ENCODE measurements around the gene DUSP1.

Gene DUSP1

DNA sequence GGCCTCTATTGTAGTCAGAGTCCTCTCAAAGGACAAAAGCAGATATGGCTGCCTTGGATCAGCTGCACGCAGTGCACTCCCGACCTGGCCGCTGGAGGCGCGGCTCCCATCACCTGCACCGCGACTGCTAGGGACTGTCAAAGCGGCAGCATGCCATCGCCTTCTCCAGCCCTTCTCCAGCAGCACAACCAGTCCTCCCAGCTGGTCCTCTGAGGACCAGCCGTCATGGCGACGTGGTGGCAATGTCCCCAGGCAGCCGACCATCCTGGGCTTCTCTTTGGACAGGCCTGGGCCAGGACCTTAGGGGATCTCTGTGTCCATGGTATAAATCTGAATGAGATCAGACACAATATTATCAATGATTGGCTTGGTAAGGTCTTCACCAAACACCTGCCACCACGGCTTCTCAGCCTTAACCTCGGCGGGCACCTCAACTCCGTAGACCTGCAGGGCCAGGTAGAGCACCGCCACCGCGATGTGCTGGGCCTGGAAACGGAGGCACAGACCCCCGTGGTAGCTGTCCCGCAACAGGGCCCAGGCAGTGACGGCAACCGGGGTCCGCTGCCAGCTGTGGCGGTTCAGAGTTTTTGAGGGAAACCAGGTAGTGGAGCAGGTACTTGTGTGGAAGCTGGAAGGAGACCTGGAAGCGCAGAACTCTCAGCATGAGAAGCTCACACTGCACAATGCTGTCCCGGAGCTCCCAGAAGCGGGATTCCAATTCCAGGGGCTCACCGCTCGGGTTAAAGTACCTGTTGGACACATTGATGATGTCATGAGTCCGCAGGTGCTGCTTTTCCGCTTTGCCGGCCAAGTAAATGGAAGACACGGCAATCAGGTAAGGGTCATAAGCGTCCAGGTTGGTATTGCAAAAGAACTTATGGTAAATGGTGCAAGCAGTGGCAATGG, 8.5 kb downstream of the DUSP1 start:
- DNase-seq (ENCODE audit: low spot score), result no peak

DNA sequence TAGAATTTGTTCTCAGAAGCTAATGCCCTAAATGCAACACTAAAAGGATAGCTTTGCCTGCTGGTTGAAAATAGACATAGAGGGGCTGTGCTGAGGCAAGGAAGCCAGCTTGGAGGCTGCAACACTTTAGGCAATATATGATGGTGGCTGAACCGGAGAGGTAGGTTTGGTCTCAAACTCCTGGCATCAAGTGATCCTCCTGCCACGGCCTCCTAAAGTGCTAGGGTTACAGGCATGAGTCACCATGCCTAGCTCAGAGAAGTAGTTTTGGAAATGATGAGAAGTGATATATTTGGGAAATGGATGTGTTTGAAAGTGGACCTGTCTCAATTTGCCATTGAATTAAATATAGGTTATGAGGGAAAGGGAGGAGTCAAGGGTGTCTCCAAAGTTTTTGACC, 10.0 kb downstream of the DUSP1 start:
- DNase-seq (ENCODE audit: low spot score), result no peak

- DNase-seq (ENCODE audit: low spot score), result no peak
These were observed 10.9 kb downstream of the DUSP1 start for GRCh38 chr5:172760136-172760535.

- no peak for DNase-seq (ENCODE audit: low spot score)
These were observed 12.2 kb downstream of the DUSP1 start for GRCh38 chr5:172758834-172759149.

GRCh38 chr5:172758077-172758833, 12.7 kb downstream of the DUSP1 start:
- no peak for DNase-seq (ENCODE audit: low spot score)

- no peak for DNase-seq (ENCODE audit: low spot score)
These were observed 13.5 kb downstream of the DUSP1 start for GRCh38 chr5:172757394-172758010.

DNA sequence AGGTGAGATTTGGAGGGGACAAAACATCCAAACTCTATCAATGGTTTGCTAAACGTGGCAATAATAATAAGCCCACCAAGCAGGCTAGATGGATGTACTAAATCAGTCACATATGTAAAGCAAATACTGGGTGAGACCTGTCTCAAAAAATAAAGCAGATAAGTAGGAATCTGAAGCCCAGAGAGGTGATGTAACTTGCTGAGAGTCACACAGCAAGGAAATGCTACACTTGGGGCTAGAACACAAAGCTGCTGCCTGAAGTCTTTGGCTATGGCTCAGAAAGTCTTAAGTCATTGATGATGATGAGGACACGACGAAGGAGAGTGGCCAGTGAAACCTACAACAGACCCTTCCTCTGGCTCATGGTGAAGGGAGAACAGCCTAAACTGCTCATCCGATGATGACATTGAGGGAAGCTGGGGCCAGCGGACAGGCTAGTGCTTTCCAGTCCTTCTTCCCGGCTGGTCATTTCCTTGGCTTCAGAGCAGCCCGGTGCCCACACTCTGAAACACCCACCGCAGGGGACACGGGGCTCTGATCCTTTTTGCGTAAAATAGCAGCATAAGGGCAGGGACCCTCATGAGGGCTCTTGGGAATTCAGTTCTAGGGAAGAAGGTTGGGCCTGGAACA, 14.1 kb downstream of the DUSP1 start:
- no peak for DNase-seq (ENCODE audit: low spot score)

- DNase-seq (ENCODE audit: low spot score), result no peak
These were observed 16.2 kb downstream of the DUSP1 start for GRCh38 chr5:172754596-172755356.

GRCh38 chr5:172753101-172753500, 17.9 kb downstream of the DUSP1 start:
- DNase-seq (ENCODE audit: low spot score), result no peak

GRCh38 chr5:172751761-172752510, 19.1 kb downstream of the DUSP1 start:
- no peak for DNase-seq (ENCODE audit: low spot score)

GRCh38 chr5:172749881-172750633, 20.9 kb downstream of the DUSP1 start:
- DNase-seq (ENCODE audit: low spot score), result no peak

DNA sequence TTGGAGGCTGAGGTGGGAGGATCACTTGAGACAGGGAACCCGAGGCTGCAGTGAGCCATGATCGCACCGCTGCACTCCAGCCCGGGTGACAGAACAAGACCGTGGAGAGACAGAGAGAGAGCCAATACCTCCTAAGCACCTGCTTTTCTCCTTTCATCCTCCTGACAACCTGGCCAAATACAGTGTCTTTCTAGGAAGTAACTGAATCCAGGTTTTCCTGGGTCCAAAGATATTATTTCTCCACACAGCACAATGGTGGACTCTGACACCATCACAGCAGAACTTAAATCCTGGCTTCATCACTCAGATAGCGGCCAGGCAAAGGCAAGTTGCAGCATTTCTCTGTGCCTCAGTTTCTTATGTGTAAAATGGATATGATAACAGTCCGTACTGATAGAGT, 21.9 kb downstream of the DUSP1 start:
- DNase-seq (ENCODE audit: low spot score), result no peak

GRCh38 chr5:172748341-172748843, 22.6 kb downstream of the DUSP1 start:
- no peak for DNase-seq (ENCODE audit: low spot score)

DNA sequence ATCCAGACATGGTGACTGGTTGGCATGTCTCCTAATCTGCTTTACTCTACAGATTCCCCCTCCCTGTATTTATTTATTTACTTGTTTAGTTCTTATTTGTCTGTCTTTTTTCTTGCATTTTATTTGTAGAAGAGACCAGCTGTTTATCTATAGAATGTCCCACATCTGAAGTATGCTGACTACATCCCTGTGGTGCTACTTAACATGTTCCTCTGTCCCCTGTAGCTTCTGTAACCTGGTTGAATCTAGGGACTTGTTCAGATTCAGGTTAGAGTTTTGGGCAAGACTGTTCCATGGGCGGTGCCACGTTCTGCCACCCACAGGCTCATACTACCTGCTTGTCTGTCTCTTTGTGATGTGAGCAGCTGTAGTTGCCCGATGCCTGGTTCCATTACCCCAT, 23.5 kb downstream of the DUSP1 start:
- no peak for DNase-seq (ENCODE audit: low spot score)

GRCh38 chr5:172746725-172747124, 24.3 kb downstream of the DUSP1 start:
- no peak for DNase-seq (ENCODE audit: low spot score)

DNA sequence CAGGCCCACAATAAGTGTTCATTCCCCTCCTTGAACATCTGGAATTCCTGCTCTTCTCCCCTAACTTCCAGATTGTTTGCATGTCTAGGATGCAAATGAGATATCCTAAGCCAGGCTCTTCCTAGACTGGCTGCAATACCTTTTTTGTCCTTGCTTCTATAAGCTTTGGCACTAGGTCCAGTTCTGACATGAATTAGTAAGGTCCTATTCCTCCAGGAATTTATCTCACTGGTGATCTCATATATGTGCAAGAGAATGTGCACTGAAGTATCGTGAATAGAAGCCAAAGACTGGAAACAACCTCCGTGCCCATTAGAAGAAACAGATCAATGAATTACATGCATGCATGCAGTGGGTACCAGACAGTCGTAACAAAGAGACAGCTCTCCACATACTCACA, 25.2 kb downstream of the DUSP1 start:
- DNase-seq (ENCODE audit: low spot score), result no peak

DNA sequence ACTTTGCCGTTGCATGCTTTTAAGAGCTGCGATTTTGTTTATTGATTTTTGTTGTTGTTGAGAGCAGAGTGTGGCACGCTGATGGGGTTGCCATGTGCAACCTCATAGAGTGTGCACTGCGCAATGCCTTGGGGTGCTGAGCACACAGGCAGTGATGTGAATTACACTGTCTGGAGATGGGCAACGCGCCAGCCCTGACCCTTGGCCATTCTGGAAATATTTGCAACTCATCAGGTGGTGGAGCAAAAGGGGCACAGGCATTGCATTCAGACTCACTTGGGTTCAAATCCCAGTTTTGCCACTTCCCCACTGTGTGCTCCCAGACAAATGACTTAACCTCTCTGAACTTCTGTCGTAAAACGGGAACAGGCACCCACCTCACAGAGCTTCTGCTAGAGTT, 25.6 kb downstream of the DUSP1 start:
- DNase-seq (ENCODE audit: low spot score), result no peak

GRCh38 chr5:172744123-172745104, 26.6 kb downstream of the DUSP1 start:
- no peak for DNase-seq (ENCODE audit: low spot score)
